H1 (cell line): ENCODE data around the gene NFATC1. TPM values are rescaled to one million over a fixed set of nuclear protein-coding genes. Genes with fewer than 3 reads are reported as not detected.

Source experiments
- GABPA ChIP-seq: IDR thresholded peaks from 2 replicates; pipeline ENCODE4 v1.6.1; 2011; ENCODE audit warnings: mild to moderate bottlenecking, low read length, moderate library complexity, borderline replicate concordance; ENCODE audit not compliant: insufficient read depth
- JUND ChIP-seq: IDR thresholded peaks from 2 replicates; pipeline ENCODE4 v1.6.1; 2011; ENCODE audit warnings: mild to moderate bottlenecking, improper control_type of control experiment, low read length
- RXRA ChIP-seq: IDR thresholded peaks from 2 replicates; pipeline ENCODE4 v1.6.1; 2011; ENCODE audit warnings: low read depth, mild to moderate bottlenecking, low read length, moderate library complexity; ENCODE audit not compliant: insufficient read depth
- SIRT6 ChIP-seq: IDR thresholded peaks from one replicate; pipeline ENCODE4 v1.7.1; 2012; ENCODE audit warnings: low read length, inconsistent platforms
- TCF12 ChIP-seq: IDR thresholded peaks from 2 replicates; pipeline ENCODE4 v1.6.1; 2011; ENCODE audit warnings: low read depth, mild to moderate bottlenecking, low read length
- polyA plus RNA-seq, 7 experiments: library from polyadenylated mRNA; depleted of rRNA in 3 of 7; stranded (reverse) in 5 of 7; unstranded in 2 of 7; fragments of >200 nt in 5 of 7; fragments of 200-250 nt in 2 of 7; gene quantifications; 1 replicate in 5 of 7; 2 replicates in 1 of 7; 4 replicates in 1 of 7; pipeline versions ENCODE4 v1.2.1 to v1.2.3, GENCODE V29; 2011 to 2013; ENCODE audit warnings: missing spikeins in 2 of 7, mixed read lengths in 2 of 7
- total RNA-seq: library from RNA; stranded (reverse); fragmentation: NEBNext Ultra II Directional; extraction: Animal tissue kit (Norgen Biotek cat#: 25700); gene quantifications from 2 replicates; pipeline ENCODE4 v1.2.1, GENCODE V29; 2021

NFATC1 gene
- total and polyA plus RNA-seq, 2 of the 8 experiments (the other 6 are each of a cell fraction or from before 2014, with no cell fraction given): 2.0 to 6.6 TPM

DNA sequence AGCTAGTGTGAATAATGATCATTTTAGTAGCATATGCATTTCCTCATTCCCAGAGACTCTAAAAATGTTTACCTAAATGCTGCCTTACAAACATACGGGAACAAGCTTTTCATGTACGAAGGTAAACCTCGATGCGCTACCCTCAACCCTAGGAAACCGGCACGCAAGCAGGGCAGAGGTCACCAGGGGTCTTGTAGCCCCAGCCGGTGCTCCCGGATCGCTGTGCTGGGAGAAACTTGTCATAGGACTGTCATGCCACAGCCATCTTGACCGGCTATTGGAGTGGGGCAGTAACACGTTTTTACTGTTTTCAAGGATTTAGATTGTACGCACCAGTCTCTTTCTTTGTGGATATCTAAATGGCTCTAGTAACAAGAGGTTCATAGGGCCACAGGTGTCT is 34.8 kb upstream of the NFATC1 start (continued):
- TF ChIP-seq RXRA: no peak
- TF ChIP-seq SIRT6: no peak
- no peak for TF ChIP-seq GABPA
- TF ChIP-seq TCF12: no peak
- TF ChIP-seq JUND: no peak
